Measurements from ENCODE around the gene ACADM.
"Not testable (repeated sequence)": the region's sequence is repeated elsewhere in the genome, so short reads cannot be mapped to it uniquely, and the experiment has no call there.

Gene ACADM

DNA sequence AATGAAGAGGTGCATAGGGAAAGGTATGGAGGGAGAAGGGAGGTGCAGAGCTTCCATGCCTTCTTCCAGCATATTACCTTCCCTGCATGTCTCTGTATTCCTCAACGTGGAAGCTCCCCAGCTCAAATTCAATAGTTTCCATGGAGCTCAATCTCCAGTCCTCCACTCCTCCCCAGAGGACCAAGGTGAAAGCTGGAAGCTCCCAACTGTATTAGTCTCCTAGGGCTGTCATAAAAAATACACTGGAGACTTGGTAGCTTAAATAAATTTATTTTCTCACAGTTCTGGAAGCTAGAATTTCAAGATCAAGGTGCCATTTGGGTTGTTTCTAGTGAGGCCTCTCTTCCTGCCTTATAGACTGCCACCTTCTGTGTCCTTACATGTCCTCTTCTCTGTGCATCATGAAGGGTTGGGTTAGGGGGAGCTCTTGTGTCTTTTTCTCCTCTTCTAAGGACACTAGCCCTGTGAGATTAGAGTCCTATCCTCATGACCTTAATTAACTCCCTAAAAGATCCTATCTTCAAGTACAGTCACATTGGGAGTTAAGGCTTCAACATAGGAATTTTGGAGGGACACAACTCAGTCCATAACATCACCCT, 39.6 kb downstream of the ACADM start:
- H3K27me3 Mint-ChIP-seq (ENCODE audit: low read depth) = peaks cover 4% of the 10 kb centered on the region
- H3K36me3 Mint-ChIP-seq (ENCODE audit: low read depth) = peaks cover 18% of the 10 kb centered on the region
- no peak for DNase-seq (ENCODE audit: low spot score)
- no peak overlapping the region for H3K4me3 Mint-ChIP-seq
- peaks cover under 1% of the 10 kb centered on the region for H3K9me3 Mint-ChIP-seq
- no peak overlapping the region for H3K27ac Mint-ChIP-seq
- no peaks in the 10 kb centered on the region for H3K4me1 Mint-ChIP-seq (ENCODE audit: low read depth)

- H3K9me3 Mint-ChIP-seq = no peaks in the 10 kb centered on the region
- no peak for DNase-seq (ENCODE audit: low spot score)
- H3K27me3 Mint-ChIP-seq (ENCODE audit: low read depth) = peaks cover 4% of the 10 kb centered on the region
- no peak overlapping the region for H3K4me3 Mint-ChIP-seq
- no peaks in the 10 kb centered on the region for H3K4me1 Mint-ChIP-seq (ENCODE audit: low read depth)
- H3K36me3 Mint-ChIP-seq (ENCODE audit: low read depth) = peaks cover 11% of the 10 kb centered on the region
- no peak overlapping the region for H3K27ac Mint-ChIP-seq
Observed at GRCh38 chr1:75765697-75766355, 41.3 kb downstream of the ACADM start.

DNA sequence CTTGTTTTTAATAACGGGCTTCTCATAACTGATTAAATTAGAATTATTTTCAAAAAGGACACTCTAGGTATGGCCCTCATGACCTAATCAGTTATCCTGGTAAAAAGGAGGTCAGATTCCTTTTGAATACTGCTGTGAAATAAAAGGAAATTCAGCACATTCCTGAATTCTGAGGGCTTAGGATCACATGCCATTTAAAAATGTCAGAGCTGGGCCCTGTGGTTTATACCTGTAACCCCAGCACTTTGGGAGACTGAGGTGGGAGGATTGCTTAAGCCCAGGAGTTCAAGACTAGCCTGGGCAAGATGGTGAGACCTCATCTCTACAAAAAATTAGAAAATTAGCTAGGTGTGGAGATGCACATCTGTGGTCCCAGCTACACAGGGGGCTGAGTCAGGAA, 43.5 kb downstream of the ACADM start:
- no peak for DNase-seq (ENCODE audit: low spot score)

GRCh38 chr1:75770761-75771160, 46.3 kb downstream of the ACADM start:
- Mint-ChIP-seq H3K9me3 (no peaks in the 10 kb centered on the region), H3K27ac (no peak overlapping the region), H3K27me3 (ENCODE audit: low read depth) (peaks cover 4% of the 10 kb centered on the region), H3K4me3 (no peak overlapping the region), H3K4me1 (ENCODE audit: low read depth) (no peaks in the 10 kb centered on the region), H3K36me3 (ENCODE audit: low read depth) (no peaks in the 10 kb centered on the region)
- DNase-seq (ENCODE audit: low spot score) = no peak

More for the DNA sequence above, 43.5 kb downstream of the ACADM start:
- no peaks in the 10 kb centered on the region for H3K4me1 Mint-ChIP-seq (ENCODE audit: low read depth)
- H3K4me3 Mint-ChIP-seq = no peak overlapping the region
- no peaks in the 10 kb centered on the region for H3K9me3 Mint-ChIP-seq
- H3K27me3 Mint-ChIP-seq (ENCODE audit: low read depth) = peaks cover 4% of the 10 kb centered on the region
- no peaks in the 10 kb centered on the region for H3K36me3 Mint-ChIP-seq (ENCODE audit: low read depth)
- H3K27ac Mint-ChIP-seq = no peak overlapping the region

GRCh38 chr1:75771978-75772377, 47.5 kb downstream of the ACADM start:
- H3K36me3 Mint-ChIP-seq (ENCODE audit: low read depth) = no peaks in the 10 kb centered on the region
- no peak for DNase-seq (ENCODE audit: low spot score)
- H3K27ac Mint-ChIP-seq = no peak overlapping the region
- H3K9me3 Mint-ChIP-seq = no peaks in the 10 kb centered on the region
- H3K27me3 Mint-ChIP-seq (ENCODE audit: low read depth) = peaks cover 4% of the 10 kb centered on the region
- H3K4me3 Mint-ChIP-seq = no peak overlapping the region
- no peaks in the 10 kb centered on the region for H3K4me1 Mint-ChIP-seq (ENCODE audit: low read depth)

GRCh38 chr1:75777812-75778211, 53.3 kb downstream of the ACADM start:
- not testable (repeated sequence) for H3K4me1 Mint-ChIP-seq (ENCODE audit: low read depth); H3K4me3 Mint-ChIP-seq; H3K36me3 Mint-ChIP-seq (ENCODE audit: low read depth); H3K27ac Mint-ChIP-seq; H3K9me3 Mint-ChIP-seq; DNase-seq (ENCODE audit: low spot score)
- peaks cover 17% of the 10 kb centered on the region for H3K27me3 Mint-ChIP-seq (ENCODE audit: low read depth)

GRCh38 chr1:75778694-75779093, 54.2 kb downstream of the ACADM start:
- not testable (repeated sequence) for H3K4me3 Mint-ChIP-seq, H3K27ac Mint-ChIP-seq, H3K9me3 Mint-ChIP-seq

DNA sequence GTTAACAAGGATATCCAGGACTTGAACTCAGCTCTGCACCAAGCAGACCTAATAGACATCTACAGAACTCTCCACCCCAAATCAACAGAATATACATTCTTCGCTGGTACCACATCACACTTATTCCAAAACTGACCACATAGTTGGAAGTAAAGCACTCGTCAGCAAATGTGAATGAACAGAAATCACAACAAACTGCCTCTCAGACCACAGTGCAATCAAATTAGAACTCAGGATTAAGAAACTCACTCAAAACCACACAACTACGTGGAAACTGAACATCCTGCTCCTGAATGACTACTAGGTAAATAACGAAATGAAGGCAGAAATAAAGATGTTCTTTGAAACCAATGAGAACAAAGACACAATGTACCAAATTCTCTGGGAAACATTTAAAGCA, 55.7 kb downstream of the ACADM start:
- H3K4me3 Mint-ChIP-seq; H3K9me3 Mint-ChIP-seq; H3K27ac Mint-ChIP-seq; H3K36me3 Mint-ChIP-seq (ENCODE audit: low read depth); DNase-seq (ENCODE audit: low spot score); H3K4me1 Mint-ChIP-seq (ENCODE audit: low read depth): not testable (repeated sequence)
- peaks cover 17% of the 10 kb centered on the region for H3K27me3 Mint-ChIP-seq (ENCODE audit: low read depth)

More at GRCh38 chr1:75778694-75779093, 54.2 kb downstream of the ACADM start:
- DNase-seq (ENCODE audit: low spot score); H3K4me1 Mint-ChIP-seq (ENCODE audit: low read depth); H3K36me3 Mint-ChIP-seq (ENCODE audit: low read depth): not testable (repeated sequence)
- H3K27me3 Mint-ChIP-seq (ENCODE audit: low read depth) = peaks cover 17% of the 10 kb centered on the region

DNA sequence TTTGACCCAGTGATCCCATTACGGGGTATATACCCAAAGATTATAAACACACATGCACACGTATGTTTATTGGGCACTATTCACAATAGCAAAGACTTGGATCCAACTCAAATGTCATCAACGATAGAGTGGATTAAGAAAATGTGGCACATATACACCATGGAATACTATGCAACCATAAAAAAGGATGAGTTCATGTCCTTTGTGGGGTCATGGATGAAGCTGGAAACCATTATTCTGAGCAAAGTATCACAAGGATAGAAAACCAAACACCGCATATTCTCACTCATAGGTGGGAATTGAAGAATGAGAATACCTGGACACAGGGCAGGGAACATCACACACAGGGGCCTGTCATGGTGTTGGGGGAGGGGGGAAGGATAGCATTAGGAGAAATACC, 59.4 kb downstream of the ACADM start:
- DNase-seq (ENCODE audit: low spot score); H3K27ac Mint-ChIP-seq; H3K9me3 Mint-ChIP-seq: not testable (repeated sequence)
- H3K4me1 Mint-ChIP-seq (ENCODE audit: low read depth) = peaks cover 19% of the 10 kb centered on the region
- peaks cover 27% of the 10 kb centered on the region for H3K36me3 Mint-ChIP-seq (ENCODE audit: low read depth)
- H3K4me3 Mint-ChIP-seq = peak overlapping the region; percentile 53
- peaks cover 17% of the 10 kb centered on the region for H3K27me3 Mint-ChIP-seq (ENCODE audit: low read depth)

- Mint-ChIP-seq H3K9me3 (peaks cover 3% of the 10 kb centered on the region), H3K36me3 (ENCODE audit: low read depth) (peaks cover 43% of the 10 kb centered on the region), H3K27me3 (ENCODE audit: low read depth) (peaks cover 9% of the 10 kb centered on the region), H3K4me1 (ENCODE audit: low read depth) (peaks cover 30% of the 10 kb centered on the region), H3K4me3 (peak overlapping the region; percentile 99), H3K27ac (peak overlapping the region; percentile 99)
- DNase-seq (ENCODE audit: low spot score) = no peak
Observed at GRCh38 chr1:75785320-75785982, 60.9 kb downstream of the ACADM start.

- peak within 1 kb of the TSS; percentile 99 for H3K27ac Mint-ChIP-seq
- peaks cover 50% of the 10 kb centered on the region for H3K36me3 Mint-ChIP-seq (ENCODE audit: low read depth)
- peak; percentile 94 for DNase-seq (ENCODE audit: low spot score)
- peaks cover 38% of the 10 kb centered on the region for H3K4me1 Mint-ChIP-seq (ENCODE audit: low read depth)
- peak within 1 kb of the TSS; percentile 99 for H3K4me3 Mint-ChIP-seq
- H3K27me3 Mint-ChIP-seq (ENCODE audit: low read depth) = peaks cover 3% of the 10 kb centered on the region
- H3K9me3 Mint-ChIP-seq = peaks cover 3% of the 10 kb centered on the region
Observed at GRCh38 chr1:75785983-75786853, 61.7 kb downstream of the ACADM start, which contains the start of gene RABGGTB. TSS of gene RABGGTB (plus strand) at chr1:75786256. CDS start at chr1:75786272, 16 bp downstream.

DNA sequence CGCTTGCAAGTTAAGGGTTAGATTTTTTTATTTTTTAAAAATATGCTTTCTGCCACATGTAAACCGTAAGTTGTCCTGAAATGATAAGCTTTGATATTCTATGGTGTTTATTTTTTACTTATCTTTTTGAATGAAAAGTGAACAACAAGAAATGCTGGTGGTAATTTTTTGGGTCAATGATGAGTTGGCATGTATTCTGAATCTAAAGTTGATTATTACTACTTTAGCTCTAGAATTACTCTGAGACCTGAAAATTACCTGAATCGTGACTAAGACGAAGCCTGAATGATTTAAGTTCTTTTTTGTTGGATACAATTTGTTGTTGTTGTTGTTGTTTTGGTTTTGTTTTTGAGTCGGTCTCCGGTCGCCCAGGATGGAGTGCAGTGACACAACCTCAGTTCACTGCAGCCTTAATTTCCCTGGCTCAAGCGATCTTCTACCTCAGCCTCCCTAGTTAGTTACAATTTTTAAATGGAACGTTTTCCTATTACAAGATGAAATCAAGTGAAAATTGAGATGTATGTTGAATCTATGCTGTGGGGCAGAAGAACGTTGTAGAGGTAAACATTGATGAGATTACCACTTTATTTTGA, 62.5 kb downstream of the ACADM start:
- H3K4me3 Mint-ChIP-seq = peak overlapping the region; percentile 99
- DNase-seq (ENCODE audit: low spot score) = no peak
- peaks cover 58% of the 10 kb centered on the region for H3K36me3 Mint-ChIP-seq (ENCODE audit: low read depth)
- H3K27me3 Mint-ChIP-seq (ENCODE audit: low read depth) = no peaks in the 10 kb centered on the region
- H3K4me1 Mint-ChIP-seq (ENCODE audit: low read depth) = peaks cover 41% of the 10 kb centered on the region
- H3K27ac Mint-ChIP-seq = peak overlapping the region; percentile 99
- H3K9me3 Mint-ChIP-seq = no peaks in the 10 kb centered on the region

GRCh38 chr1:75787524-75787923, 63.0 kb downstream of the ACADM start:
- Mint-ChIP-seq H3K27ac (peak overlapping the region; percentile 99), H3K36me3 (ENCODE audit: low read depth) (peaks cover 62% of the 10 kb centered on the region), H3K4me3 (peak overlapping the region; percentile 99), H3K4me1 (ENCODE audit: low read depth) (peaks cover 45% of the 10 kb centered on the region), H3K9me3 (no peaks in the 10 kb centered on the region), H3K27me3 (ENCODE audit: low read depth) (no peaks in the 10 kb centered on the region)
- no peak for DNase-seq (ENCODE audit: low spot score)
